ENCODE results near the gene PDE4B. TPM values are rescaled to one million over a fixed set of nuclear protein-coding genes. Genes with fewer than 3 reads are reported as not detected.
"Not testable (repeated sequence)": the region's sequence is repeated elsewhere in the genome, so short reads cannot be mapped to it uniquely, and the experiment has no call there.

PDE4B gene
- total RNA-seq, 2 donors from 2014 or later: 4.3 to 18.0 TPM

DNA sequence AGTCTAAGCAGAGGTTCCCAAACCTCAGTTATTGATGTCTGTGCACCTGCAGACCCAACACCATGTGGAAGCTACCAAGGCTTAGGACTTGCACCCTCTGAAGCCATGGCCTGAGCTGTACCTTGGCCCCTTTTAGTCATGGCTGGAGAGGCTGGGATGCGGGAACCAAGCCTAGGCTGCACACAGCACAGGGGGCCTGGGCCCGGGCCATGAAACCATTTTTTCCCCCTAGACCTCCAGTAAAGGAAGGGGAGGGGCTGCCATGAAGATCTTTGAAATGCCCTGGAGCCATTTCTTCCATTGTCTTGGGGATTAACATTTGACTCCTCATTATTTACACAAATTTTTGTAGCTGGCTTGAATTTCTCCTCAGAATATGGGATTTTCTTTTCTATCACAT lies 265.9 kb downstream of the PDE4B start:
- TF ChIP-seq, protein P1, sequence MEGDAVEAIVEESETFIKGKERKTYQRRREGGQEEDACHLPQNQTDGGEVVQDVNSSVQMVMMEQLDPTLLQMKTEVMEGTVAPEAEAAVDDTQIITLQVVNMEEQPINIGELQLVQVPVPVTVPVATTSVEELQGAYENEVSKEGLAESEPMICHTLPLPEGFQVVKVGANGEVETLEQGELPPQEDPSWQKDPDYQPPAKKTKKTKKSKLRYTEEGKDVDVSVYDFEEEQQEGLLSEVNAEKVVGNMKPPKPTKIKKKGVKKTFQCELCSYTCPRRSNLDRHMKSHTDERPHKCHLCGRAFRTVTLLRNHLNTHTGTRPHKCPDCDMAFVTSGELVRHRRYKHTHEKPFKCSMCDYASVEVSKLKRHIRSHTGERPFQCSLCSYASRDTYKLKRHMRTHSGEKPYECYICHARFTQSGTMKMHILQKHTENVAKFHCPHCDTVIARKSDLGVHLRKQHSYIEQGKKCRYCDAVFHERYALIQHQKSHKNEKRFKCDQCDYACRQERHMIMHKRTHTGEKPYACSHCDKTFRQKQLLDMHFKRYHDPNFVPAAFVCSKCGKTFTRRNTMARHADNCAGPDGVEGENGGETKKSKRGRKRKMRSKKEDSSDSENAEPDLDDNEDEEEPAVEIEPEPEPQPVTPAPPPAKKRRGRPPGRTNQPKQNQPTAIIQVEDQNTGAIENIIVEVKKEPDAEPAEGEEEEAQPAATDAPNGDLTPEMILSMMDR (conservative IDR thresholded peaks at IDR 0.05): no peak
- H3K36me3 Mint-ChIP-seq (ENCODE audit: low read depth): peaks cover 4% of the 10 kb centered on the region
- no peak overlapping the region for H3K27ac Mint-ChIP-seq
- Histone ChIP-seq H3K4me3 (ENCODE audit: low read length) (no peak overlapping the region), H3K9ac (ENCODE audit: extremely low read depth, low read length, poor library complexity, severe bottlenecking) (no peak overlapping the region), H3K27me3 (ENCODE audit: control insufficient read depth, insufficient read depth, low read length, poor library complexity, severe bottlenecking) (no peaks in the 10 kb centered on the region), H3K4me1 (ENCODE audit: control insufficient read depth, insufficient read depth, low read length) (no peaks in the 10 kb centered on the region), H3K9me3 (ENCODE audit: control insufficient read depth, low read length) (no peaks in the 10 kb centered on the region), H3K27ac (ENCODE audit: low read depth, low read length) (no peak overlapping the region), H3K36me3 (ENCODE audit: control insufficient read depth, insufficient read depth, low read length) (no peaks in the 10 kb centered on the region)
- peaks cover 2% of the 10 kb centered on the region for H3K27me3 Mint-ChIP-seq (ENCODE audit: insufficient read depth)
- WGBS, 2 experiments (ENCODE audit: insufficient coverage in 1 of 2, insufficient read length in 1 of 2): 84% methylated on average over 2 of the region's 2 CpGs; no CpG with 5 or more reads in 1 of the 2 experiments
- H3K4me3 Mint-ChIP-seq: no peak overlapping the region
- peaks cover 20% of the 10 kb centered on the region for H3K9me3 Mint-ChIP-seq
- peaks cover 2% of the 10 kb centered on the region for H3K4me1 Mint-ChIP-seq
- no peak for DNase-seq

DNA sequence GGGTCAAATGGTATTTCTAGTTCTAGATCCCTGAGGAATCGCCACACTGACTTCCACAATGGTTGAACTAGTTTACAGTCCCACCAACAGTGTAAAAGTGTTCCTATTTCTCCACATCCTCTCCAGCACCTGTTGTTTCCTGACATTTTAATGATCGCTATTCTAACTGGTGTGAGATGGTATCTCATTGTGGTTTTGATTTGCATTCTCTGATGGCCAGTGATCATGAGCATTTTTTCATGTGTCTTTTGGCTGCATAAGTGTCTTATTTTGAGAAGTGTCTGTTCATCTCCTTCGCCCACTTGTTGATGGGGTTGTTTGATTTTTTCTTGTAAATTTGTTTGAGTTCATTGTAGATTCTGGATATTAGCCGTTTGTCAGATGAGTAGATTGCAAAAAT lies 274.5 kb downstream of the PDE4B start:
- DNase-seq: not testable (repeated sequence)

DNA sequence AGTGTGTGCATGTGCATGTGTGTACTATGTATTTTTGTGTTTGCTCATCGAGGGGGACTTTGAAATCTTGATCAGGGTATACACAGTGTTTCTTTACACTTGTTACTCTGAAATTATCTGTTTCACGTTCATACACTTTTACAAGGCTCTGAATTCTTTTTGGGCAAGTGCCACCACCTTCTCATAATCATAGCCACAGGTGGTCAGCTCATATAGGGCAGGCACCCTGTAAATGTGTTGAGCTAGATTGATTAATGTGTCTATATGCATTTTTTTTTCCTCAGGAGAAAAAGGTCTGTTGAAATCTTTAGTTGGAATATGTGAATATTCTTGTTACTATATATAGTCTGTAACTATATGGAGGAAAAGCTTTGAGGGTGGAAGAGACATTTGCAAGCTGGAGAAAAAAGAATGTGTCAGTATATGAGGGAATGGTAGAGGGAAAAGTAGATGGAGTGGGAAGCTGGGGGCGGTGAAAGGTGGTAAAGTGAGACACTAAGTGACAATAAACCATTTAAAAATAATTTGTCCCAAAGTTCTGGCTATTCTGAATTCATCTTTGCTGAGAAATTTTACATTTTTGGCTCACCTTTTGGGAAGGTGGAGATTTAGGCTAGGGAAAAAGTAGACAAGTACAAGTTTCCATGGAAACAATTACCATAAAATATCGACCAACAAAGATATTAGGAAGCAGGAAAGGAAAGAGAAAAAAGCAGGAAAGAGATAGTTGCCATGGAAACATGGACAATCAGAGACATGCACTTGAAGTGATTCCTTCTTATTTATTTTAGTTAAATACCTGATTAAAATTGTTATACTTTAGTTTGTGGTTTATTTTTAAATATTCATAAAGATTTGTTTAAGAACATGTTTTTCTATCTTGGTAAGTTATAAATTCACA lies 277.5 kb downstream of the PDE4B start:
- Histone ChIP-seq H3K27ac (ENCODE audit: low read depth, low read length) (no peak overlapping the region), H3K4me3 (ENCODE audit: low read length) (no peak overlapping the region), H3K9me3 (ENCODE audit: control insufficient read depth, low read length) (no peaks in the 10 kb centered on the region), H3K36me3 (ENCODE audit: control insufficient read depth, insufficient read depth, low read length) (no peaks in the 10 kb centered on the region), H3K9ac (ENCODE audit: extremely low read depth, low read length, poor library complexity, severe bottlenecking) (no peak overlapping the region), H3K4me1 (ENCODE audit: control insufficient read depth, insufficient read depth, low read length) (no peaks in the 10 kb centered on the region), H3K27me3 (ENCODE audit: control insufficient read depth, insufficient read depth, low read length, poor library complexity, severe bottlenecking) (no peaks in the 10 kb centered on the region)
- no peaks in the 10 kb centered on the region for H3K4me1 Mint-ChIP-seq
- H3K27me3 Mint-ChIP-seq (ENCODE audit: insufficient read depth): no peaks in the 10 kb centered on the region
- WGBS, 2 experiments (ENCODE audit: insufficient coverage in 1 of 2, insufficient read length in 1 of 2): 88 to 97% methylated on average over 1 to 4 of the region's 4 CpGs
- DNase-seq: no peak
- H3K4me3 Mint-ChIP-seq: no peak overlapping the region
- no peak overlapping the region for H3K27ac Mint-ChIP-seq
- TF ChIP-seq, protein P1 (conservative IDR thresholded peaks at IDR 0.05): no peak
- no peaks in the 10 kb centered on the region for H3K9me3 Mint-ChIP-seq
- no peaks in the 10 kb centered on the region for H3K36me3 Mint-ChIP-seq (ENCODE audit: low read depth)

More for the DNA sequence above, 274.5 kb downstream of the PDE4B start:
- not testable (repeated sequence) for H3K36me3 ChIP-seq (ENCODE audit: control insufficient read depth, insufficient read depth, low read length); H3K27ac Mint-ChIP-seq; H3K4me1 ChIP-seq (ENCODE audit: control insufficient read depth, insufficient read depth, low read length); H3K9me3 Mint-ChIP-seq; H3K4me3 ChIP-seq (ENCODE audit: low read length); H3K27ac ChIP-seq (ENCODE audit: low read depth, low read length); H3K4me3 Mint-ChIP-seq; H3K9me3 ChIP-seq (ENCODE audit: control insufficient read depth, low read length); H3K27me3 ChIP-seq (ENCODE audit: control insufficient read depth, insufficient read depth, low read length, poor library complexity, severe bottlenecking); H3K27me3 Mint-ChIP-seq (ENCODE audit: insufficient read depth); H3K4me1 Mint-ChIP-seq; H3K9ac ChIP-seq (ENCODE audit: extremely low read depth, low read length, poor library complexity, severe bottlenecking); H3K36me3 Mint-ChIP-seq (ENCODE audit: low read depth)
- 92% methylated on average over 3 of the region's 4 CpGs; no CpG with 5 or more reads in 1 of the 2 experiments for WGBS, 2 experiments (ENCODE audit: insufficient coverage in 1 of 2, insufficient read length in 1 of 2)

Measured in endodermal cell (in vitro differentiated cells).